BJ (cell line): ENCODE measurements around the gene FARP1. TPM values are rescaled to one million over a fixed set of nuclear protein-coding genes. Genes with fewer than 3 reads are reported as not detected.

Experiments used
- CTCF ChIA-PET: fragments of 350-600 bp; formaldehyde crosslinking; extraction: SDS; loops from one replicate; lab custom pipeline; 2021; ENCODE audit warnings: antibody characterized with exemption, inconsistent platforms; lab: Yijun Ruan, JAX
- POLR2A ChIA-PET: fragments of 300-600 bp; sonication (Branson Sonifier 250); formaldehyde crosslinking; extraction: SDS; loops from one replicate; lab custom pipeline; 2021; ENCODE audit warnings: antibody characterized with exemption; lab: Charles Lee
- DNase-seq: peaks from one replicate; pipeline ENCODE4 v3.0.0-alpha.2; 2011; ENCODE audit warnings: low read depth
- H3K27me3 ChIP-seq: 2 replicates; pipeline ENCODE4 v1.6.0; 2011; ENCODE audit warnings: low read length; ENCODE audit not compliant: control insufficient read depth, insufficient read depth
- H3K36me3 ChIP-seq: 2 replicates; pipeline ENCODE4 v1.5.1; 2011; ENCODE audit warnings: low read length; ENCODE audit not compliant: control insufficient read depth, insufficient read depth
- H3K4me3 ChIP-seq: 2 replicates; pipeline ENCODE4 v1.5.1; 2011; ENCODE audit warnings: low read depth, mild to moderate bottlenecking, control low read depth, low read length
- CTCF ChIP-seq: IDR thresholded peaks from 2 replicates; pipeline ENCODE4 v1.5.1; 2011; ENCODE audit warnings: low read depth, mild to moderate bottlenecking, control low read depth, inconsistent platforms, low read length, moderate library complexity; ENCODE audit not compliant: insufficient read depth
- polyA plus RNA-seq: library from polyadenylated mRNA; depleted of rRNA; stranded (reverse); fragments of >200 nt; gene quantifications from 2 replicates; pipeline ENCODE4 v1.2.3, GENCODE V29; 2011

FARP1 gene
- polyA plus RNA-seq, 1 experiment, result 64.0 TPM

GRCh38 chr13:98289339-98289945, 146.5 kb downstream of the FARP1 start:
- no peak for TF ChIP-seq CTCF
- H3K27me3 ChIP-seq, result no peaks in the 10 kb centered on the region
- POLR2A ChIA-PET, result interaction anchor here (0.6 kb wide), 1 partner anchor 12 kb away, joined by 5 read pairs; no protein-coding TSS in a partner anchor
- DNase-seq, result no peak
- CTCF ChIA-PET, result no interaction called here
- no peaks in the 10 kb centered on the region for H3K36me3 ChIP-seq
- no peak overlapping the region for H3K4me3 ChIP-seq

DNA sequence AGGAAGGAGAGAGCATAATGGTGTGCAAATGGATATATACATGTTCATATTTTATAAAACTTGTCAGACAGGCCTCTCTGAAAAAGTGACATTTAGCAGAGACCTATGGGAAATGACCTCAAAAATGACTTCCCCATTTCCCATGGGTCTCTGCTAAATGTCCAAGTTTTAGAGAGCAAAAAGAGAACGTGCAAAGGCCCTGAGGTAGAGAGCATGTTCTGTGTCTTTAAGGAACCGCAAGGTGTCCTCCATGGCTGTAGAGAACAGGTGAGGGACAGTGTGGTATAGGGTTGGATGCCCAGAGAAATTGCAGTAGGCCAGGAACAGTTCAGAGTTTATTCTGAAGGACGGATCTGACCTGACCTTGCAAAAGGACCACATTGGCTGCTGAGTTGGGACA, 147.4 kb downstream of the FARP1 start:
- no peaks in the 10 kb centered on the region for H3K36me3 ChIP-seq
- no peaks in the 10 kb centered on the region for H3K27me3 ChIP-seq
- POLR2A ChIA-PET, result no interaction called here
- no peak for TF ChIP-seq CTCF
- CTCF ChIA-PET, result no interaction called here
- H3K4me3 ChIP-seq, result no peak overlapping the region
- no peak for DNase-seq

DNA sequence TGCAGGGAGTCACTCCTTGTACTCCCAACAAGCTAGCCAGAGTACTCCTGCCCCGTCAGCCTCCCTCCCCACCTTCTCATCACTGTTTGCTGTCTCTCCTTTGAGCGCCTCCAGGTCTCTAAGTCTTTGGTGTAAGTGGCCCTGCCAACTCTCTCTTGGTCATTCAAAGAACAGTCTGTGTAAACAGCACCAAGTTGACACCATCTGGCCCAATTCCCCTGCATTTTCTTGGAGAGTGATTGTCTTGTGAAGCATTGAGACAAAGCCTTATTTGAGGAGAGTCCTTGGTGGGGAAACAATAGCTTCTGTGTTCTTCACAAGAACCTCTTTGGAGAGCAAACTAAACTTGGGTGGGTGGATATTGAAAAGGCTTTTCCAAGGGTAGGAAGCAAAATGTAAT, 148.8 kb downstream of the FARP1 start:
- no peak for TF ChIP-seq CTCF
- H3K27me3 ChIP-seq, result no peaks in the 10 kb centered on the region
- H3K4me3 ChIP-seq, result no peak overlapping the region
- no peak for DNase-seq
- CTCF ChIA-PET, result no interaction called here
- H3K36me3 ChIP-seq, result no peaks in the 10 kb centered on the region
- POLR2A ChIA-PET, result no interaction called here

DNA sequence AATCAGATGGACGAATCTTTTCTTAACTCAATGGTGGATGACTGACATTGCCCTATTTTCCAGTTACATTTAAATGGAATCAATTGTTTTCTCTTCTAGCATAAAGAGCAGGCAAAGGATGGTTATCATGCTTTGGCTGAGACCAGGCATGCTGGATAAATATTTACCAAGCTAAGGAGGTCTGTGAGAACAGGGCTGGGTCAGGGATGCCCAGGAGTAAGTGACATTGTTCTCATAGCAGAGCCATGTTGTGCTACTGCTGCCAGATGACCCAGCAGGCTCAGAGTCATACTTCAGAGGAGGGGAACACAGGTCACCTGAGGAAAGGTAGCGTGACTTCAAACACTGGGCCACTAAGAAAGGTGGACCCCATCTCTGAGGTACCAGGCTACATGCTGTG, 150.2 kb downstream of the FARP1 start:
- POLR2A ChIA-PET, result no interaction called here
- H3K27me3 ChIP-seq, result no peaks in the 10 kb centered on the region
- H3K36me3 ChIP-seq, result no peaks in the 10 kb centered on the region
- no peak for DNase-seq
- TF ChIP-seq CTCF, result no peak
- CTCF ChIA-PET, result interaction anchor here (0.7 kb wide), 1 partner anchor 14 kb away, joined by 3 read pairs; no protein-coding TSS in a partner anchor
- no peak overlapping the region for H3K4me3 ChIP-seq

DNA sequence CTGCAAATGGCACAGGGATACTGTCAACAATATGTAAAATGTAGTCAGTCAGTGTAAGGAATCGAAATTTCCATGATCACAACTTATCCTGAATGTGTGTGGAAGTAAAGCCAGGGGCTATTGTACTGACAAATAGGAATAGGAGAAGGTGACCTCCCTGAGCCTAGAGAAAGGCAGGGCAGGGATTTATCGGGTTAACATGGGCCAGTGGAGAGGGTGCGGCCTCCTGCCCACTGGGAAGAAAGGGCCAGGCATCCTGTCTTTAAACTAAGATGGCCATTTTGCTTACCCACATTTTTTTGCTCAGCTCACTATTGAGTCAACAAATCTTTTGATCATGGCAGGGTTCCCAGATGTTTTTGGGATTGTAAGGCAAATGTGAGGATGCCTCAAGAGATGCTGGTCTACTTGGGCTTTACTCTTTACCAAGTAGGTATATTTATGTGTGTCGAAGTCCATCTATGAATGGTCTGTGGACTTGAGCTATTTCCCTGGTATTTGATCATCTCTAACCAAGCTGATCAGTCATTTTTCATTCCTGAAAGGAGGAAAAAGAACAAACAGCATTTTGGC, 150.8 kb downstream of the FARP1 start:
- Histone ChIP-seq H3K27me3 (no peaks in the 10 kb centered on the region), H3K36me3 (no peaks in the 10 kb centered on the region), H3K4me3 (no peak overlapping the region)
- no peak for DNase-seq
- ChIA-PET POLR2A (no interaction called here), CTCF (no interaction called here)
- no peak for TF ChIP-seq CTCF
